SK-N-SH (cell line): ENCODE measurements around the gene SYT13. TPM values are rescaled to one million over a fixed set of nuclear protein-coding genes. Genes with fewer than 3 reads are reported as not detected.

Experiments used
- CTCF ChIA-PET: fragments of 300-600, 350-600 bp; formaldehyde crosslinking; extraction: SDS; loops from one replicate; lab custom pipeline; 2021; lab: Yijun Ruan, JAX
- POLR2A ChIA-PET: fragments of 350-600 bp; sonication (Branson Sonifier 250); formaldehyde crosslinking; extraction: SDS; loops from one replicate; lab custom pipeline; 2020; ENCODE audit warnings: antibody characterized with exemption, inconsistent platforms; lab: Yijun Ruan, JAX
- DNase-seq: peaks from one replicate; pipeline ENCODE4 v3.0.0; 2012
- H2AFZ ChIP-seq: fragments of 200-600 bp; sonication (generic); 2 replicates; pipeline ENCODE4 v1.8.1; 2016; ENCODE audit warnings: antibody characterized with exemption, mild to moderate bottlenecking, low read depth
- H3F3A ChIP-seq: fragments of 200-600 bp; sonication (generic); replicated peaks from 2 replicates; pipeline ENCODE3; 2016; ENCODE audit warnings: antibody characterized with exemption, mild to moderate bottlenecking; ENCODE audit not compliant: insufficient read depth
- H3K27ac ChIP-seq, 2 experiments: fragments of 200-500 bp in 1 of 2; fragments of 200-600 bp in 1 of 2; sonication (Bioruptor generic) in 1 of 2; sonication (generic), shearing (Covaris generic) in 1 of 2; 2 replicates each; pipeline versions ENCODE4 v1.5.1 to v1.6.1; 2014 to 2016; ENCODE audit warnings: low read depth in 2 of 2, inconsistent platforms in 1 of 2, low read length in 1 of 2, mild to moderate bottlenecking in 1 of 2, mixed read lengths in 1 of 2
- H3K27me3 ChIP-seq: fragments of 200-600 bp; sonication (generic), shearing (Covaris generic); 2 replicates; pipeline ENCODE4 v1.6.1; 2016; ENCODE audit warnings: mixed run types; ENCODE audit not compliant: insufficient read depth
- H3K36me3 ChIP-seq, 2 experiments: fragments of 200-500 bp in 1 of 2; fragments of 200-600 bp in 1 of 2; sonication (Bioruptor generic) in 1 of 2; sonication (generic) in 1 of 2; replicated peaks in 1 of 2; 2 replicates each; pipeline versions ENCODE3 to v1.5.1; 2014 to 2016; ENCODE audit warnings: low read length in 1 of 2, mild to moderate bottlenecking in 1 of 2; ENCODE audit not compliant: insufficient read depth in 2 of 2, control insufficient read depth in 1 of 2
- H3K4me1 ChIP-seq, 2 experiments: fragments of 200-500 bp in 1 of 2; fragments of 200-600 bp in 1 of 2; sonication (Bioruptor generic) in 1 of 2; sonication (generic), shearing (Covaris generic) in 1 of 2; 2 replicates each; pipeline versions ENCODE4 v1.5.1 to v1.6.1; 2014 to 2016; ENCODE audit warnings: low read depth in 1 of 2, low read length in 1 of 2, mixed run types in 1 of 2; ENCODE audit not compliant: insufficient read depth in 2 of 2, control insufficient read depth in 1 of 2
- H3K4me2 ChIP-seq: fragments of 200-600 bp; sonication (generic), shearing (Covaris generic); 2 replicates; pipeline ENCODE4 v1.6.1; 2017; ENCODE audit warnings: mixed run types
- H3K4me3 ChIP-seq, 2 experiments: fragments of 200-500 bp in 1 of 2; fragments of 200-600 bp in 1 of 2; sonication (Bioruptor generic) in 1 of 2; sonication (generic), shearing (Covaris generic) in 1 of 2; 2 replicates each; pipeline versions ENCODE4 v1.5.1 to v1.8.1; 2014 to 2016; ENCODE audit warnings: low read depth in 2 of 2, inconsistent platforms in 1 of 2, low read length in 1 of 2, mild to moderate bottlenecking in 1 of 2, mixed read lengths in 1 of 2, moderate library complexity in 1 of 2
- H3K79me2 ChIP-seq: fragments of 200-600 bp; sonication (generic); 2 replicates; pipeline ENCODE4 v1.8.1; 2017; ENCODE audit warnings: mild to moderate bottlenecking; ENCODE audit not compliant: insufficient read depth
- H3K9ac ChIP-seq: fragments of 200-600 bp; sonication (generic); 2 replicates; pipeline ENCODE4 v1.6.1; 2017; ENCODE audit warnings: mixed run types
- H3K9me2 ChIP-seq: fragments of 200-600 bp; sonication (generic); 2 replicates; pipeline ENCODE4 v1.6.1; 2017; ENCODE audit warnings: mixed run types
- H3K9me3 ChIP-seq: fragments of 200-600 bp; sonication (generic); 2 replicates; pipeline ENCODE4 v1.6.1; 2017; ENCODE audit warnings: mixed run types, mild to moderate bottlenecking, moderate library complexity
- H4K20me1 ChIP-seq: fragments of 200-600 bp; sonication (generic); 2 replicates; pipeline ENCODE4 v1.6.1; 2017; ENCODE audit warnings: mild to moderate bottlenecking, mixed run types; ENCODE audit not compliant: insufficient read depth
- CHD2 ChIP-seq: fragments of 150-350 bp; IDR thresholded peaks from 2 replicates; pipeline ENCODE4 v1.6.1; 2018; ENCODE audit warnings: low read length; ENCODE audit not compliant: partially characterized antibody
- CTCF ChIP-seq: fragments of 200-600 bp; sonication (generic); IDR thresholded peaks from 2 replicates; pipeline ENCODE4 v1.6.1; 2017; ENCODE audit warnings: antibody characterized with exemption, mild to moderate bottlenecking, moderate library complexity
- EP300 ChIP-seq, 2 experiments: IDR thresholded peaks; 2 replicates each; pipeline versions ENCODE4 v1.4.0 to v1.6.1; 2012; ENCODE audit warnings: borderline replicate concordance in 1 of 2, low read depth in 1 of 2, low read length in 1 of 2
- EZH2phosphoT487 ChIP-seq: fragments of 200-600 bp; sonication (generic); IDR thresholded peaks from 2 replicates; pipeline ENCODE4 v1.6.1; 2017; ENCODE audit warnings: low read depth, mixed run types, mild to moderate bottlenecking, antibody characterized with exemption, moderate library complexity, borderline replicate concordance
- FOSL2 ChIP-seq: IDR thresholded peaks from 2 replicates; pipeline ENCODE4 v1.4.0; 2012; ENCODE audit warnings: low read depth, mild to moderate bottlenecking, moderate library complexity, borderline replicate concordance
- FOXJ3 ChIP-seq: sonication (generic); formaldehyde crosslinking; IDR thresholded peaks from 2 replicates; pipeline ENCODE4 v1.5.1; 2020; ENCODE audit warnings: mild to moderate bottlenecking, missing genetic modification reagents
- GABPA ChIP-seq: IDR thresholded peaks from 2 replicates; pipeline ENCODE4 v1.4.0; 2012; ENCODE audit warnings: low read depth, mild to moderate bottlenecking
- GATA2 ChIP-seq: sonication (generic); formaldehyde crosslinking; IDR thresholded peaks from 2 replicates; pipeline ENCODE4 v1.5.0; 2020; ENCODE audit warnings: mild to moderate bottlenecking, missing genetic modification reagents
- IRF3 ChIP-seq: fragments of 150-350 bp; IDR thresholded peaks from 2 replicates; pipeline ENCODE4 v1.6.1; 2016; ENCODE audit warnings: mild to moderate bottlenecking, low read depth, low read length
- JUND ChIP-seq: IDR thresholded peaks from 2 replicates; pipeline ENCODE4 v1.4.0; 2012
- MAX ChIP-seq: IDR thresholded peaks from 2 replicates; pipeline ENCODE4 v1.4.0; 2012; ENCODE audit warnings: low read depth
- MEF2A ChIP-seq: IDR thresholded peaks from 2 replicates; pipeline ENCODE4 v1.4.0; 2012; ENCODE audit warnings: low read depth, borderline replicate concordance
- NFIC ChIP-seq: IDR thresholded peaks from 2 replicates; pipeline ENCODE4 v1.4.0; 2012; ENCODE audit warnings: borderline replicate concordance
- NRF1 ChIP-seq: IDR thresholded peaks from 2 replicates; pipeline ENCODE4 v1.6.1; 2012; ENCODE audit warnings: low read depth, mild to moderate bottlenecking, low read length
- RCOR1 ChIP-seq: fragments of 150-350 bp; IDR thresholded peaks from 2 replicates; pipeline ENCODE4 v1.6.1; 2017; ENCODE audit warnings: antibody characterized with exemption, low read length
- REST ChIP-seq: IDR thresholded peaks from 2 replicates; pipeline ENCODE4 v1.6.1; 2012; ENCODE audit warnings: mild to moderate bottlenecking, low read depth, low read length, moderate library complexity
- RFX5 ChIP-seq: IDR thresholded peaks from 2 replicates; pipeline ENCODE4 v1.6.1; 2012; ENCODE audit warnings: mild to moderate bottlenecking, improper control_type of control experiment, low read length
- RXRA ChIP-seq: IDR thresholded peaks from 2 replicates; pipeline ENCODE4 v1.4.0; 2012; ENCODE audit warnings: low read depth, mild to moderate bottlenecking, borderline replicate concordance
- SMC3 ChIP-seq: IDR thresholded peaks from 2 replicates; pipeline ENCODE4 v1.6.1; 2012; ENCODE audit warnings: low read depth, low read length, improper control_type of control experiment
- YY1 ChIP-seq: IDR thresholded peaks from 2 replicates; pipeline ENCODE4 v1.4.0; 2012; ENCODE audit warnings: low read depth, mild to moderate bottlenecking
- WGBS: methylation state at CpG from one replicate; pipeline ENCODE4 v1.1.6; 2017; ENCODE audit warnings: low lambda C conversion rate; 5-methylcytosine and 5-hydroxymethylcytosine counted together
- polyA plus RNA-seq, 3 experiments: library from polyadenylated mRNA; depleted of rRNA; stranded (reverse); fragments of >200 nt; gene quantifications; 2 replicates each; pipeline ENCODE4 v1.2.3, GENCODE V29; 2012

Gene SYT13
- polyA plus RNA-seq, 1 of the 3 experiments (the other 2 are of a cell fraction) = not detected

GRCh38 chr11:45218705-45219104 lies 67.4 kb downstream of the SYT13 start:
- H3K9me3 ChIP-seq = no peaks in the 10 kb centered on the region
- whole genome bisulfite sequencing = 86% methylated on average over 4 of the region's 4 CpGs
- DNase-seq = no peak
- no peak overlapping the region for H3K4me2 ChIP-seq
- no peaks in the 10 kb centered on the region for H3K4me1 ChIP-seq
- ChIA-PET POLR2A (no interaction called here), CTCF (interaction anchor here (1.4 kb wide), 1 partner anchor 17 kb away, joined by 3 read pairs; no protein-coding TSS in a partner anchor)
- no peak overlapping the region for H3K27ac ChIP-seq
- no peak overlapping the region for H3K4me3 ChIP-seq
- H3K9me2 ChIP-seq = no peaks in the 10 kb centered on the region
- no peak for TF ChIP-seq GATA2 (CRISPR knock-in tag)
- TF ChIP-seq FOXJ3 = no peak
- TF ChIP-seq NRF1 = no peak
- no peak for TF ChIP-seq NFIC
- no peak for TF ChIP-seq CHD2
- TF ChIP-seq FOSL2 = no peak
- TF ChIP-seq CTCF = no peak
- no peak for TF ChIP-seq RCOR1
- no peak for TF ChIP-seq SMC3
- no peak for TF ChIP-seq MEF2A
- TF ChIP-seq IRF3 = no peak
- no peak for TF ChIP-seq GABPA
- no peak for TF ChIP-seq EP300 (IDR thresholded peaks at IDR 0.05; ENCODE audit: borderline replicate concordance in 1 of 2, low read depth in 1 of 2, low read length in 1 of 2)
- TF ChIP-seq MAX = no peak
- TF ChIP-seq JUND = no peak
- no peak for TF ChIP-seq RFX5
- H4K20me1 ChIP-seq = no peaks in the 10 kb centered on the region
- no peak overlapping the region for H3K9ac ChIP-seq
- H3F3A ChIP-seq = no peaks in the 10 kb centered on the region
- no peaks in the 10 kb centered on the region for H3K27me3 ChIP-seq
- H3K36me3 ChIP-seq = peaks cover 0 to 4% of the 10 kb centered on the region in 2 experiments
- no peak overlapping the region for H2AFZ ChIP-seq
- no peaks in the 10 kb centered on the region for H3K79me2 ChIP-seq

- ChIA-PET CTCF (no interaction called here), POLR2A (no interaction called here)
- Histone ChIP-seq H3K79me2 (no peaks in the 10 kb centered on the region), H3F3A (no peaks in the 10 kb centered on the region), H3K27ac (no peak overlapping the region), H3K4me1 (no peaks in the 10 kb centered on the region), H3K9ac (no peak overlapping the region), H3K4me3 (no peak overlapping the region), H4K20me1 (no peaks in the 10 kb centered on the region), H3K4me2 (no peak overlapping the region), H3K9me3 (no peaks in the 10 kb centered on the region), H2AFZ (no peak overlapping the region), H3K36me3 (peaks cover 0 to 5% of the 10 kb centered on the region in 2 experiments), H3K9me2 (no peaks in the 10 kb centered on the region), H3K27me3 (no peaks in the 10 kb centered on the region)
- 76% methylated on average over 2 of the region's 2 CpGs for WGBS
- no peak for DNase-seq
- TF ChIP-seq EZH2phosphoT487 (no peak), RXRA (no peak), RFX5 (no peak), SMC3 (no peak), CTCF (no peak), REST (no peak), GATA2 (CRISPR knock-in tag) (no peak), YY1 (no peak)
Measured at GRCh38 chr11:45217991-45218390, 68.2 kb downstream of the SYT13 start.
